Measurements from ENCODE around the gene PNMA3.

PNMA3 gene

GRCh38 chrX:153057281-153057680 lies 1.0 kb downstream of the PNMA3 start:
- TF ChIP-seq, protein P1, sequence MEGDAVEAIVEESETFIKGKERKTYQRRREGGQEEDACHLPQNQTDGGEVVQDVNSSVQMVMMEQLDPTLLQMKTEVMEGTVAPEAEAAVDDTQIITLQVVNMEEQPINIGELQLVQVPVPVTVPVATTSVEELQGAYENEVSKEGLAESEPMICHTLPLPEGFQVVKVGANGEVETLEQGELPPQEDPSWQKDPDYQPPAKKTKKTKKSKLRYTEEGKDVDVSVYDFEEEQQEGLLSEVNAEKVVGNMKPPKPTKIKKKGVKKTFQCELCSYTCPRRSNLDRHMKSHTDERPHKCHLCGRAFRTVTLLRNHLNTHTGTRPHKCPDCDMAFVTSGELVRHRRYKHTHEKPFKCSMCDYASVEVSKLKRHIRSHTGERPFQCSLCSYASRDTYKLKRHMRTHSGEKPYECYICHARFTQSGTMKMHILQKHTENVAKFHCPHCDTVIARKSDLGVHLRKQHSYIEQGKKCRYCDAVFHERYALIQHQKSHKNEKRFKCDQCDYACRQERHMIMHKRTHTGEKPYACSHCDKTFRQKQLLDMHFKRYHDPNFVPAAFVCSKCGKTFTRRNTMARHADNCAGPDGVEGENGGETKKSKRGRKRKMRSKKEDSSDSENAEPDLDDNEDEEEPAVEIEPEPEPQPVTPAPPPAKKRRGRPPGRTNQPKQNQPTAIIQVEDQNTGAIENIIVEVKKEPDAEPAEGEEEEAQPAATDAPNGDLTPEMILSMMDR (IDR thresholded peaks at IDR 0.05; ENCODE audit: insufficient read depth, low read length, poor library complexity, severe bottlenecking), result no peak
- TF ChIP-seq EZH2phosphoT487 (conservative IDR thresholded peaks at IDR 0.05; ENCODE audit: low read length), result no peak
- Histone ChIP-seq H3K27me3 (ENCODE audit: low read length) (no peaks in the 10 kb centered on the region), H4K20me1 (ENCODE audit: low read depth, low read length) (no peaks in the 10 kb centered on the region), H3K9me2 (replicated peaks; ENCODE audit: insufficient read depth, low read length) (no peaks in the 10 kb centered on the region), H3K27ac (ENCODE audit: low read depth, low read length) (no peak overlapping the region), H3K4me3 (ENCODE audit: insufficient read depth, low read length, poor library complexity, severe bottlenecking) (no peak overlapping the region), H3K9ac (ENCODE audit: low read length) (no peak overlapping the region), H2AFZ (ENCODE audit: low read depth, low read length, severe bottlenecking) (no peak overlapping the region), H3K36me3 (ENCODE audit: low read length) (no peaks in the 10 kb centered on the region), H3K79me2 (ENCODE audit: insufficient read depth, low read length) (no peaks in the 10 kb centered on the region), H3F3A (ENCODE audit: insufficient read depth) (no peaks in the 10 kb centered on the region), H3K9me3 (ENCODE audit: insufficient read depth, low read length) (no peaks in the 10 kb centered on the region), H3K4me2 (ENCODE audit: low read depth, low read length, poor library complexity, severe bottlenecking) (no peak overlapping the region)

DNA sequence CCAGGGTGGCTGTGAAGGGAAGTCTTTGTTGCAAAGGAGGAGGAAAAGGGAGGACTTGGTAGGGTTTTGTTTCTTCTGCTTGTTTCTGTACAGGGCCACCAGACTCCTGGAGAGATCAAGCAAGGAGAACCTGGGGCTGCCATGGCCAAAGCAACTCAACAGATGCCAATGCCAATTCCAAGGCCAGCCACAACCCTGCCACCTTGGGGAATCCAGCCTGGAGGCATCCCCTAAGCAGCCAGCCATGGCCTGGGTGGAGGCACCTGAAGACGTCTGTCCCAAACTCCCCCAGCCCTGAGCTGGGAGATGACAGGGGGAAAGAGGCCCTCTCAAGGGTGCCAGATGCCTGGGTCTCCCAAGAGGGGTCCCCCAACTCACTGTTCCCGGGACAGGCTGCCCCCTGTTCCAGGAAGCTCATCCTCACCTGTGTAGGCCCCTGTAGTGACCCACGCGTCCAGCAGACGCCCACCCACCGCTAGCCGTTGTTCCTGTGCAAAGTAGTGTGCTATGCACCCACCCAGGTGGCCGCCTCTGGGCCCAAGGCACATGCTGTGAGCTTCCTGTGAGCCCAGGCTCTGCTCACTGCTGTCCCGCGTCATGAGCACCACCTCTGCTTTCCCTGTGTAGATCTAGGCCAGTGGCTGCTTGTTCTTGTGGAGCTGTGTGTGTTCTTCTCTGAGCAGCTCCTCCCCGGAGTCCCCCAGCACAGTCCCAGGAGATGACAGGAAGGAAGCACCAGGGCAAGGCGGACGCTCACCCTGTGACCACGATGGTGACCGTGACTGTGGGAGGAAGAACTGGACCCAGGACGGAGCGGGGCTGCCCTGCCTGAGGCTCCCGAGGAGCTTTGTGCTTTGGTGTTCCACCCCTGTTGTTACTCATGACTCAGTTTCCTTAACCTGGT lies 3.2 kb downstream of the PNMA3 start:
- no peak for TF ChIP-seq EZH2phosphoT487 (conservative IDR thresholded peaks at IDR 0.05; ENCODE audit: low read length)
- TF ChIP-seq, protein P1 (IDR thresholded peaks at IDR 0.05; ENCODE audit: insufficient read depth, low read length, poor library complexity, severe bottlenecking), result no peak
- Histone ChIP-seq H3K4me3 (ENCODE audit: insufficient read depth, low read length, poor library complexity, severe bottlenecking) (no peak overlapping the region), H3K9me2 (replicated peaks; ENCODE audit: insufficient read depth, low read length) (no peaks in the 10 kb centered on the region), H3K79me2 (ENCODE audit: insufficient read depth, low read length) (no peaks in the 10 kb centered on the region), H3K36me3 (ENCODE audit: low read length) (no peaks in the 10 kb centered on the region), H3K9me3 (ENCODE audit: insufficient read depth, low read length) (no peaks in the 10 kb centered on the region), H3K27ac (ENCODE audit: low read depth, low read length) (no peak overlapping the region), H4K20me1 (ENCODE audit: low read depth, low read length) (no peaks in the 10 kb centered on the region), H3K9ac (ENCODE audit: low read length) (no peak overlapping the region), H3K27me3 (ENCODE audit: low read length) (no peaks in the 10 kb centered on the region), H3F3A (ENCODE audit: insufficient read depth) (no peaks in the 10 kb centered on the region), H3K4me2 (ENCODE audit: low read depth, low read length, poor library complexity, severe bottlenecking) (no peak overlapping the region), H2AFZ (ENCODE audit: low read depth, low read length, severe bottlenecking) (no peak overlapping the region)

DNA sequence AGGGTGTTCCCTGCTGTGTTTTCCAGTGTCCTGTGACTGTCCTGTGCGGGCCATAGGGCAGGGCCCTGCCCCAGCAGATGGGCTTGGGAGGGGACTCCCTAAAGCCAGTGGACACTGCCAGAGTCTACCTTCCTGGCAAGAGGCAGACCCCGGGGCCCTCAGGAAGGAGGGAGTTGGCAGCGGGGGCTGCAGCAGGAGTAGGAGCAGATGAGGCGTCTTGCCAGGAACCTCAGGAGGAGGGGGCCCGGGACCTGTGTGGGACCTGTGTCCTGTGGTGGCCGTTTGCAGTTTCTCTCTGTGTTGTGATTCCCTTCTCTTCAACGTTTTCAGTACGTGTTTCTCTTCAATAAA lies 3.8 kb downstream of the PNMA3 start:
- TF ChIP-seq EZH2phosphoT487 (conservative IDR thresholded peaks at IDR 0.05; ENCODE audit: low read length), result no peak
- TF ChIP-seq, protein P1 (IDR thresholded peaks at IDR 0.05; ENCODE audit: insufficient read depth, low read length, poor library complexity, severe bottlenecking), result no peak
- no peaks in the 10 kb centered on the region for H3K27me3 ChIP-seq (ENCODE audit: low read length)

More for the DNA sequence above, 3.8 kb downstream of the PNMA3 start:
- H3K9ac ChIP-seq (ENCODE audit: low read length), result no peak overlapping the region
- H3F3A ChIP-seq (ENCODE audit: insufficient read depth), result no peaks in the 10 kb centered on the region
- no peaks in the 10 kb centered on the region for H4K20me1 ChIP-seq (ENCODE audit: low read depth, low read length)
- no peaks in the 10 kb centered on the region for H3K9me3 ChIP-seq (ENCODE audit: insufficient read depth, low read length)
- no peak overlapping the region for H2AFZ ChIP-seq (ENCODE audit: low read depth, low read length, severe bottlenecking)
- H3K4me3 ChIP-seq (ENCODE audit: insufficient read depth, low read length, poor library complexity, severe bottlenecking), result no peak overlapping the region
- H3K79me2 ChIP-seq (ENCODE audit: insufficient read depth, low read length), result no peaks in the 10 kb centered on the region
- H3K4me2 ChIP-seq (ENCODE audit: low read depth, low read length, poor library complexity, severe bottlenecking), result no peak overlapping the region
- H3K9me2 ChIP-seq (replicated peaks; ENCODE audit: insufficient read depth, low read length), result no peaks in the 10 kb centered on the region
- no peaks in the 10 kb centered on the region for H3K36me3 ChIP-seq (ENCODE audit: low read length)
- no peak overlapping the region for H3K27ac ChIP-seq (ENCODE audit: low read depth, low read length)
